Measurements from ENCODE around the gene BATF3.

BATF3 gene

GRCh38 chr1:212685429-212685828 is 14.2 kb downstream of the BATF3 start:
- TF ChIP-seq EZH2phosphoT487 (IDR thresholded peaks at IDR 0.05; ENCODE audit: borderline replicate concordance): no peak
- no peak for TF ChIP-seq CTCF (conservative IDR thresholded peaks at IDR 0.05; ENCODE audit: low read length)
- H3K9me3 ChIP-seq (ENCODE audit: insufficient read depth, low read depth, low read length): no peaks in the 10 kb centered on the region

DNA sequence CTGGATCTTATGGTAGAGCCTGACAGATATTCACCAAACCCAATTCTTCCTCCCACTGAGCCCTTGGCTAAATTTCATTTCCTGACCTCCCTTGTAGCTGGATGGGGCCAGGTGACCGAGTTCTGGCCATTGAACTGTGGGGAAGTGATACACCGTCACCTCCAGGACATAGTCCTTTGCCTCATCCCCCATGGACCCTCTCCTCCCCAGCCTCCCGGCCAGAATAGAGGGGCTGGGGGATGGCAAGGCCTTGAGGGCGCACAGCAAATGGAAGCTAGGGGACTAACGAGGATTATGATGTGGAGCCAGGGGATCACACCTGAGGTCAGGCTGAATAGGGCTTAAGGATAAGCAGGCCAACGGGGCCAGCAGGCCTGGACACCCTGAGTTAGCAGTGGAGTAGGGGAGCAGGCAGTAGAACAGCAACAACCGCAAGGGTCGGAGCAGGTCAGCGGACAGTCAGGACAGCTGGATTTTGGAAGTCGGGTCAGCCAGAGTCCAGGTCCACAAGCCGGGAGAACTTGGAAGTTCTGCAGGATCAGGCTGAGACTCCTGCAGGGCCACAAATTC is 15.0 kb downstream of the BATF3 start:
- Histone ChIP-seq H4K20me1 (ENCODE audit: insufficient read depth, low read length, poor library complexity, severe bottlenecking) (no peaks in the 10 kb centered on the region), H3K36me3 (ENCODE audit: insufficient read depth, low read length) (no peaks in the 10 kb centered on the region; the same call in 1 of the 2 replicates), H3K9me3 (ENCODE audit: insufficient read depth, low read depth, low read length) (no peaks in the 10 kb centered on the region), H3F3A (ENCODE audit: low read depth) (no peaks in the 10 kb centered on the region), H3K79me2 (ENCODE audit: insufficient read depth, low read length) (no peaks in the 10 kb centered on the region), H3K27me3 (ENCODE audit: insufficient read depth, low read length, poor library complexity, severe bottlenecking) (no peaks in the 10 kb centered on the region), H3K9me2 (replicated peaks; ENCODE audit: low read depth, low read length) (no peaks in the 10 kb centered on the region), H3K4me1 (ENCODE audit: insufficient read depth, low read length, poor library complexity, severe bottlenecking) (peaks cover 16% of the 10 kb centered on the region), H2AFZ (ENCODE audit: low read length) (no peak overlapping the region), H3K4me3 (ENCODE audit: low read length, poor library complexity, severe bottlenecking) (no peak overlapping the region), H3K9ac (ENCODE audit: low read depth, low read length, poor library complexity, severe bottlenecking) (no peak overlapping the region), H3K4me2 (ENCODE audit: low read depth, low read length, poor library complexity, severe bottlenecking) (no peak overlapping the region)
- no peak for TF ChIP-seq CTCF (conservative IDR thresholded peaks at IDR 0.05; ENCODE audit: low read length)
- no peak for TF ChIP-seq EZH2phosphoT487 (IDR thresholded peaks at IDR 0.05; ENCODE audit: borderline replicate concordance)

More at GRCh38 chr1:212685429-212685828, 14.2 kb downstream of the BATF3 start:
- H3K79me2 ChIP-seq (ENCODE audit: insufficient read depth, low read length): no peaks in the 10 kb centered on the region
- peaks cover 22% of the 10 kb centered on the region for H3K4me1 ChIP-seq (ENCODE audit: insufficient read depth, low read length, poor library complexity, severe bottlenecking)
- H3K27me3 ChIP-seq (ENCODE audit: insufficient read depth, low read length, poor library complexity, severe bottlenecking): no peaks in the 10 kb centered on the region
- no peaks in the 10 kb centered on the region for H3F3A ChIP-seq (ENCODE audit: low read depth)
- H4K20me1 ChIP-seq (ENCODE audit: insufficient read depth, low read length, poor library complexity, severe bottlenecking): no peaks in the 10 kb centered on the region
- no peak overlapping the region for H3K4me2 ChIP-seq (ENCODE audit: low read depth, low read length, poor library complexity, severe bottlenecking)
- H3K9me2 ChIP-seq (replicated peaks; ENCODE audit: low read depth, low read length): no peaks in the 10 kb centered on the region
- no peaks in the 10 kb centered on the region; the same call in 1 of the 2 replicates for H3K36me3 ChIP-seq (ENCODE audit: insufficient read depth, low read length)
- H3K4me3 ChIP-seq (ENCODE audit: low read length, poor library complexity, severe bottlenecking): no peak overlapping the region
- no peak overlapping the region for H2AFZ ChIP-seq (ENCODE audit: low read length)
- H3K9ac ChIP-seq (ENCODE audit: low read depth, low read length, poor library complexity, severe bottlenecking): no peak overlapping the region

- Histone ChIP-seq H3K4me2 (ENCODE audit: low read depth, low read length, poor library complexity, severe bottlenecking) (peak overlapping the region; percentile 39), H3K27me3 (ENCODE audit: insufficient read depth, low read length, poor library complexity, severe bottlenecking) (no peaks in the 10 kb centered on the region), H3K9me3 (ENCODE audit: insufficient read depth, low read depth, low read length) (no peaks in the 10 kb centered on the region), H3F3A (ENCODE audit: low read depth) (no peaks in the 10 kb centered on the region), H3K9ac (ENCODE audit: low read depth, low read length, poor library complexity, severe bottlenecking) (no peak overlapping the region), H3K4me1 (ENCODE audit: insufficient read depth, low read length, poor library complexity, severe bottlenecking) (peaks cover 16% of the 10 kb centered on the region), H3K4me3 (ENCODE audit: low read length, poor library complexity, severe bottlenecking) (no peak overlapping the region), H4K20me1 (ENCODE audit: insufficient read depth, low read length, poor library complexity, severe bottlenecking) (no peaks in the 10 kb centered on the region), H3K9me2 (replicated peaks; ENCODE audit: low read depth, low read length) (no peaks in the 10 kb centered on the region), H2AFZ (ENCODE audit: low read length) (no peak overlapping the region), H3K79me2 (ENCODE audit: insufficient read depth, low read length) (no peaks in the 10 kb centered on the region), H3K36me3 (ENCODE audit: insufficient read depth, low read length) (no peaks in the 10 kb centered on the region; the same call in 1 of the 2 replicates)
- no peak for TF ChIP-seq CTCF (conservative IDR thresholded peaks at IDR 0.05; ENCODE audit: low read length)
- TF ChIP-seq EZH2phosphoT487 (IDR thresholded peaks at IDR 0.05; ENCODE audit: borderline replicate concordance): no peak
Observed at GRCh38 chr1:212684076-212684475, 15.6 kb downstream of the BATF3 start.
